Aortic smooth muscle cell (primary cell): Measurements from ENCODE around the gene CACNA2D2. TPM values are rescaled to one million over a fixed set of nuclear protein-coding genes. Genes with fewer than 3 reads are reported as not detected.

ENCODE experiments used
- total RNA-seq: library from RNA; depleted of rRNA; stranded (reverse); fragments of >200 nt; gene quantifications from 2 replicates; pipeline ENCODE4 v1.2.3, GENCODE V29; 2014

CACNA2D2 gene
- under 0.01 TPM in 1 of 2 replicates, not detected in the other for total RNA-seq

GRCh38 chr3:50503504-50504342 lies at the start of gene CACNA2D2:
Gene CACNA2D2 (minus strand): TSS chr3:50503634. CDS start chr3:50503423, 211 bp downstream.

DNA sequence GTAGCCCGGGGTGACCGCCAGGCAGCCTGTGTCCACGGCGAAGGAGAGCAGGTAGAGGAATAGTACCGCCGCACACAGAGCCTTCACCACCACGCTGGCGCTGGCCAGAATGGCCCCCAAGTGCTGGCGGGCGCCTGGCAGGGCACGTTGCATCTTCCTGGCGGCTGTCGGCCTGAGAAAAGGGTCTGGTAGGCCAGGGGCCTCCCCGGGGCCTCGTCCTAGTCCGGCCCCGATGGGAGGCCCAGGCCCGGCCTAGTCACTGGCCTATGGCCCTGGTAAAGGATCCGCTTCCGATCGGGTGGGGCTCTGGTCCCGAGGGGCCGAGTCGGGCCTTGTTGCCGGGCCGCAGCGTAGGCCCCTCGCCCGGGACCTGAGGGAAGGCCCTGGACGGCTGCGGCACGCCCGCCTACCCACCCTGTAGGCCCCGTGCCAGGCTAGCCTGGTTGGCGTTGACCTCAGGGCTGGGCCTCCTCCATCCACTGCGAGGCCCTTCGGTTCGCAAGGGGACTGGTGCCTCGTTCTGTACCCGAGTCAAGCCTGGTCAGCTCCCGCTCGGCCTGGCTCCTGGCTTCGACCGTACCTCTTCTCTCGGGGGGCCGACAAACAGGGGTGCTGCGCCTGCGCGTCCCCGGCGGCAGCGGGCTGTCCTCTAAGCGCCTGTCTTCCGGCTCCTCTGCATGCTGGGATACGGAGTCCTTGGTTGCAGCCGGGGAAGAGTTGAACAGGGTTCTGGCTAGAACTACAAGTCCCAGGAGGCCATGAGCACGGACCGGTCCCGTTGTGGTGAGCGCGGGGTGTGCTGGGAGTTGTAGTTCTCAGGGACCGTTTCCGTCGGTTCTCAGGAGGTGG lies 144.3 kb downstream of the CACNA2D2 start, which contains the start of gene TMEM115:
TSS of gene TMEM115 (minus strand) at position 611 of the 849 bp plus-strand sequence. CDS start at position 153, 458 bp downstream.

GRCh38 chr3:50350527-50351322 lies 152.7 kb downstream of the CACNA2D2 start, which contains the start of the genes CYB561D2 and NPRL2:
Gene CYB561D2 (plus strand): TSS chr3:50350862. CDS start chr3:50351434, 572 bp downstream.
Gene NPRL2 (minus strand): TSS chr3:50350775. CDS start chr3:50350652, 123 bp downstream.

DNA sequence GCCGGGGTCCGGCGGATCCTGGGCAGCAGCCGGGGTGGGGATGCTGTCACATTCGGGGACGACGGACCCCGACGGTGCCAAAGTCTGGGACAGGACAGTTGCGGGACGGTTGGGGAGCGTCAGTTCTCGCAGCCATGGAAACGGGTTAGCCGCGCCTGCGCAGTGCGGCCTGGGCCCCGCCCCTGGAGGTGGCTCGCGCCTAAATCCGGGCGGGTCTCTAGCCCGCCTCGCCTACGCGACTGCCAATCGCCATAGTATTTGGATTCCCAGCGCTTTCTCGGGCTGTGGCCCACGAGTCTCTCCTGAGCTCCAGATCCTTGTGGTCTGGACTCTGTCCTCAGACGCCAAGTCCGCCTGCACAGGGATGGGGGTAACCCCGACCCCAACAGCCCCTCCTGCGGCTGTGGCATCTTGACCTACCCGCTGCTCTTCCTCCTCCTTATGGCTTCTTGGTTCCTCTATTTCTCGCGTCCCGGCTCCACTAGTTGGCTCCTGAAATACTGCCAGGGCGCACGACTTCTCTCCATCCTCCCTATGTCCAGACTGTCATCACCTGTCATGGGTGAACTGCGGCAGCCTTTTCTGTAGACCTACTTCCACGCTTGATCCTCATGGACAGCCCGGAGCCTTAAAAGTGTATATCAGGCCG lies 157.7 kb downstream of the CACNA2D2 start, which contains the start of gene ZMYND10:
TSS of gene ZMYND10 (minus strand) at position 147 of the 649 bp plus-strand sequence. CDS start 153 bp downstream, outside the sequence.

DNA sequence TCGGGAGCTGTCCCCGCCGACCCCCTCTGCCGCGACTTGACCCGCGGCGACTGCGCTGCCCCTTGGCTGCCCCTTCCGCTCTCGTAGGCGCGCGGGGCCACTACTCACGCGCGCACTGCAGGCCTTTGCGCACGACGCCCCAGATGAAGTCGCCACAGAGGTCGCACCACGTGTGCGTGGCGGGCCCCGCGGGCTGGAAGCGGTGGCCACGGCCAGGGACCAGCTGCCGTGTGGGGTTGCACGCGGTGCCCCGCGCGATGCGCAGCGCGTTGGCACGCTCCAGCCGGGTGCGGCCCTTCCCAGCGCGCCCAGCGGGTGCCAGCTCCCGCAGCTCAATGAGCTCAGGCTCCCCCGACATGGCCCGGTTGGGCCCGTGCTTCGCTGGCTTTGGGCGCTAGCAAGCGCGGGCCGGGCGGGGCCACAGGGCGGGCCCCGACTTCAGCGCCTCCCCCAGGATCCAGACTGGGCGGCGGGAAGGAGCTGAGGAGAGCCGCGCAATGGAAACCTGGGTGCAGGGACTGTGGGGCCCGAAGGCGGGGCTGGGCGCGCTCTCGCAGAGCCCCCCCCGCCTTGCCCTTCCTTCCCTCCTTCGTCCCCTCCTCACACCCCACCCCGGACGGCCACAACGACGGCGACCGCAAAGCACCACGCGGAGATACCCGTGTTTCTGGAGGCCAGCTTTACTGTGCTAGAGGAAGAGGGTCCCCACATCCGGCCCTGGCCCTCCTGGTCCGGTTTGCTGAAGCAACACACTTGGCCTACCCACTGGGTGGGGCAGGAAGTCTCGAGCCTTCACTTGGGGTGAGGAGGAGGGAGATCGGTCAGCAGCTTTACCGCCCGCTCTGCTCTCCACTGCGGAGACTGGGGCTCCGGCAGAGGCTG lies 162.7 kb downstream of the CACNA2D2 start, which contains the start of gene RASSF1:
TSS of gene RASSF1 (minus strand) at position 389 of the 882 bp plus-strand sequence. CDS start at position 358, 31 bp downstream.

GRCh38 chr3:50327943-50328691 lies 175.3 kb downstream of the CACNA2D2 start, which contains the start of gene TUSC2:
Gene TUSC2 (minus strand): TSS chr3:50328223. CDS start chr3:50328099, 124 bp downstream.

GRCh38 chr3:50322386-50323091 lies 180.9 kb downstream of the CACNA2D2 start, which contains the start of gene HYAL2:
Gene HYAL2 (minus strand): TSS chr3:50322745. CDS start chr3:50320489, 2,256 bp downstream.

Other genes with a start within 250 kb of the CACNA2D2 start
- gene SEMA3B, start 234.5 kb downstream of the CACNA2D2 start, total RNA-seq: 11.1 and 12.4 TPM in 2 replicates
- 0.06 TPM in 1 of 2 replicates, not detected in the other for gene LSMEM2, start 224.5 kb downstream of the CACNA2D2 start, total RNA-seq
- gene IFRD2, start 211.2 kb downstream of the CACNA2D2 start, total RNA-seq: 35.7 and 62.5 TPM in 2 replicates
- 3.3 and 3.7 TPM in 2 replicates for gene HYAL3, start 204.2 kb downstream of the CACNA2D2 start, total RNA-seq
- gene NAA80, start 204.2 kb downstream of the CACNA2D2 start, total RNA-seq: 2.7 and 2.8 TPM in 2 replicates
- 1.2 and 2.6 TPM in 2 replicates for gene HYAL1, start 200.1 kb downstream of the CACNA2D2 start, total RNA-seq
- 64.2 and 104 TPM in 2 replicates for gene HYAL2, start 180.9 kb downstream of the CACNA2D2 start, total RNA-seq
- gene TUSC2, start 175.4 kb downstream of the CACNA2D2 start, total RNA-seq: 14.7 and 17.4 TPM in 2 replicates
- 30.3 and 41.4 TPM in 2 replicates for gene RASSF1, start 162.8 kb downstream of the CACNA2D2 start, total RNA-seq
- 1.9 and 2.8 TPM in 2 replicates for gene ZMYND10, start 157.9 kb downstream of the CACNA2D2 start, total RNA-seq
- 22.1 and 22.2 TPM in 2 replicates for gene NPRL2, start 152.9 kb downstream of the CACNA2D2 start, total RNA-seq
- gene CYB561D2, start 152.8 kb downstream of the CACNA2D2 start, total RNA-seq: 24.7 and 33.8 TPM in 2 replicates
- 30.1 and 32.0 TPM in 2 replicates for gene TMEM115, start 144.1 kb downstream of the CACNA2D2 start, total RNA-seq
- 17.2 and 20.0 TPM in 2 replicates for gene C3orf18, start 64.1 kb upstream of the CACNA2D2 start, total RNA-seq
- 10.3 and 16.4 TPM in 2 replicates for gene HEMK1, start 65.9 kb upstream of the CACNA2D2 start, total RNA-seq
- gene CISH, start 108.1 kb upstream of the CACNA2D2 start, total RNA-seq: 0.53 and 0.68 TPM in 2 replicates
- 69.8 and 85.7 TPM in 2 replicates for gene MAPKAPK3, start 113.5 kb upstream of the CACNA2D2 start, total RNA-seq
- gene DOCK3, start 171.3 kb upstream of the CACNA2D2 start, total RNA-seq: 0.25 and 0.53 TPM in 2 replicates